Cerebellar cortex (tissue), 1 donor: ENCODE measurements around the gene TTLL10.
"Not testable (repeated sequence)": the region's sequence is repeated elsewhere in the genome, so short reads cannot be mapped to it uniquely, and the experiment has no call there.

Source experiments
- DNase-seq: peaks from one replicate; pipeline ENCODE4 v3.0.0-alpha.2; 2015; ENCODE audit warnings: low spot score

Gene TTLL10

DNA sequence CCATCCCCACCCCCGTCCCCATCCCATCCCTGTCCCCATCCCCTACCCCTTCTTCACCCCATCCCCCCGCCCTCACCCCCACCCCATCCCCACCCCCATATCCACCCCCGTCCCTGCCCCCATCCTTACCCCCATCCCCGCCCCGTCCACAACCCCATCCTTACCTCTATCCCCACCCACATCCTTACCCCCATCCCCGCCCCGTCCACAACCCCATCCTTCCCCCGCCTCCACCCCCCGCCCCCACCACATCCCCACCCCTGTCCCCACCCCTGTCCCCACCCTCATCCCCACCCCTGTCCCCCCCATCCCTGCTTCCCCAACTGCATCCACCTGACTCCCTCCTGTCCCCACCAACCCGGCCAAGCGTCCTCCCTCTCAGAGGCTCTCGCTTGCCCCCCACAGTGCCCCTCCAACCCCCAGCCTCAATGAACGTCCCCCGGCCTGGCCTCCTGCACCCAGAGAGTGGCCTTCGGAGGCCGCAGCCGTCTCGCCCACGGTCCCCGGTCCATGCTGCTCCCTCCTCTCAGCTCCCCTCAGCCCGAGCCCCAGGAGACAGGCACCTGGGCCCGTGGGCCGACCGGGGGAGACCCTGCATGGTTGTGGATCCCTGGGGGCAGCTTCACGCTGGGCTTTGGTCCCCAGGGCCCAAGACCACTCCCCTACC lies 32.3 kb upstream of the TTLL10 start:
- DNase-seq, result no peak

GRCh38 chr1:1141911-1142250 lies 31.8 kb upstream of the TTLL10 start:
- DNase-seq, result no peak

- not testable (repeated sequence) for DNase-seq
These were observed 31.3 kb upstream of the TTLL10 start for GRCh38 chr1:1142352-1142751.

- DNase-seq, result no peak
These were observed 30.8 kb upstream of the TTLL10 start for GRCh38 chr1:1142844-1143243.

GRCh38 chr1:1143636-1144035 lies 30.0 kb upstream of the TTLL10 start:
- DNase-seq, result no peak

DNA sequence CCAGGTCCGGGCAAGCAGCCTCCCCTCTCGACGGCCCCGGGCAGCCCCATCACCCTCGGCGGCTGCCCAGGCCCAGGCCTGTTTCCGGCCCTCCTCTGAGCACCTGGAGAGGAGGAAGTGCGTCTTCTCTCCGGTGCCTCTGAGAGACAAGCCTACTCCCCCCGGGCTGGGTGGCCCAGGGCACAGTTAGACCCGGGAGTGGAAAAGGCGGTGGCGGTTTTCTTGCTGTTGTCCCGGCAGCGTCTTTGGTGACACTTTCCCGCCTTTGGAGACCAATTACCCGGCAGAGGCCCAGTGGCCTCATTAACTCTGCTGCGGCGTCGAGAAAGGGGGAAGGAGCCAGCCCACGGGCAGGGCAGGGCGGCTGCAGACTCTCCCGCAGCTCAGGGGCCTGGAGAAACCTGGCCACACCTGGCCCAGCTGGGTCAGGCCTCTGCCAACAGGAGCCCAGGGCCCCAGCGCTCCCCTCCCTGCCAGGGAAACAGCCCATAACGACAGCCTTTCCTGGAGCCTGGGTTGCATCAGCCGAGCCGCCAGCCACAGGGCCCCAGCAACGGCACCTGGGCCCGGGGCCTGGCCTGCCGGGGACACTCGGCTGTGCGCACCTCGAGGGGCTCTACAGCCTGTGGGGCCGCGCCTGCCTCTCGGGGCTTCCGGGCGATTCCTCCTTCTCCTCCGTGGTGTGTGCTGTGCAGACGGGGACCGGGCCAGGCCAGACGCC lies 29.4 kb upstream of the TTLL10 start:
- DNase-seq, result no peak

GRCh38 chr1:1144843-1145546 lies 28.7 kb upstream of the TTLL10 start:
- DNase-seq, result no peak

DNA sequence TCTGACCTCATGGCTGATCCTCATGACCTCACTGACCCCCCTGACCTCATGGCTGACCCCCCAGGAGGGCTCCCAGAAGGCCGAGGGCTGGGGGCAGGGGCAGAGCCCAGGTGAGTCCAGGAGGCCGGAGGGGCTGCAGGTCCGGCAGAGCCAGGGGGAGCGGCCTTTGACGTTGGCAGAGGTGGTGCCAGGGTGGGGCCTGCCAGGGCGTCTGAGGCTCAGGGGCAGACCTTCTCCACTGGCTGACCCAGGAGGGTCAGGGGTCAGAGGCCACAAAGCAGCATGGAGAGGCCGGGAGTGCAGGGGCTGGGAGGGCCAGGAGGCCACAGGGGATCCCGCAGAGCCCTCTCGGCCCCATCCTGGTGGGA lies 28.1 kb upstream of the TTLL10 start:
- DNase-seq, result no peak

GRCh38 chr1:1146026-1146425 lies 27.7 kb upstream of the TTLL10 start:
- no peak for DNase-seq

DNA sequence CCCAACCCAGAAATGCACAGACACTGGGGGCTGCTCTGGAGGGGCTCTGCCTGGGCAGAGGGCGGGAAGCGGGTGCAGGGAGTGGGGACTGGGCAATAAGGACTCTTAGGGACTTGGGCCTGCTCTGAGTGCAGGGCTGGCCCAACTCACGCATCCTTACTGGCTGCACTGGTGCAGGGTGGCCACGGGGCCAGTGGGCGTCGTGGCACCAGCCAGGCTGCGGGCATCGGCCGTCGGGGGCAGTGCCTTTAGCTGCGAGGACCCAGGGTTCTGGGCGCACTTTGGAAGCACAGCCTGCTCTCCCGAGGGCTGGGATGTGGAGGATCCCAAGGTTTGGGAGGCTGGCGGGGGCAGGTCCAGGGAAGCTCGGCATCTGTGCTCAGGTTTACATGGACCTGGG lies 27.1 kb upstream of the TTLL10 start:
- DNase-seq, result no peak

DNA sequence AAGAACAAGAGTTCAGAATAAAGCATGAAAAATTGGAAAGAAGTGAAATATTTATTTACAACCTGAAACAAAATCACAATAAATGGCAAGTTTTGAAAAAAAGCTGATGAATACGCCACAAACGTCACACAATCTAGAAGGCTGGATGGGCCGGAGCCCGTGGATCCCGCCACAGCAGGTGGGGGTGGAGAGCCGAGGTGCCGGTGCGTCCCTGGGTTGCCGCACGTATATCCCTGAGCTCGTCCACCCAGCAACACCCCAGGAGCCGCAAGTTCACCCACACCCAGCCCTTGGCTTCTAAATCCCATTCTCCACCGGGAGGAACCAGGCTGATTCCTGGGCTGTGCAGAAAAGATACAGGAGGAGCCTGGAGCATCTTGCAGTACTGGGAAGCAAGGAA lies 25.6 kb upstream of the TTLL10 start:
- DNase-seq, result no peak

DNA sequence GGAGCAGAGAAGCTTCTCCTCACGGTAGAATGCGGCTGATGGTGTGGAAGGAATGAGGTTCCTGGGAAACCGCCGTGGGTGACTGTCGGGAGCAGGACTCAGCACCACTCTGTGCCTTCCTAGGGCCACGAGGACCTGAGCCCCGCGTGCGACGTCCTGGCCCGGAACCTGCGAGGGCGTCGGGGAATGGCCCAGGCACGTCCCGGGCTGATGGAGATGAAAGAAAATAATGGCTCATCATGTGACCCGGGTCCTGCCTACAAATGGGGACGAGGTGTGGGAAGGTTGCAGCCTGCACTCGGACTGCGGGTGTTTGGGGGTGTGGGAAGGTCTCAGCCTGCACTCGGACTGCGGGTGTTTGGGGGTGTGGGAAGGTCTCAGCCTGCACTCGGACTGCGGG lies 25.1 kb upstream of the TTLL10 start:
- no peak for DNase-seq

GRCh38 chr1:1149416-1149815 lies 24.3 kb upstream of the TTLL10 start:
- DNase-seq, result no peak

DNA sequence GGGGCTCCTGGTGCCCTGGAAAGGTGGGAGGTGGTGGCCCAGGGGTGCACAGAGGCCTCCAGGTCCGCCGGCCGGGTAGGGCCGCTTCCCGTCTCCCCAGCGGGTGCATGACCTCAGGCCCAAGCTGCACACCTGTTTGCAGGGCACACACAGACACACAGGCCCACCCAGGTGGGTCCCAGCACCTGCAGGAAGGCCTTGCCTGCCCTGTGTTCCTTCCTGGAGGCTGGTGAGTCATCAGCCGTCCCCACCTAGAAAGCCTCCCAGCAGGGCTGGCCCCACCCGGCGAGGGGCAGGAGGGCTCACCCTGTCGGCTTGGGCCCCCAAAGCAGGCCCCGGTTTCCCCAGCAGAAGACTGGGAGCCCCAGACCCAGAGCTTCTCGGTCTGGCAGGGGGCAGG lies 23.6 kb upstream of the TTLL10 start:
- no peak for DNase-seq

DNA sequence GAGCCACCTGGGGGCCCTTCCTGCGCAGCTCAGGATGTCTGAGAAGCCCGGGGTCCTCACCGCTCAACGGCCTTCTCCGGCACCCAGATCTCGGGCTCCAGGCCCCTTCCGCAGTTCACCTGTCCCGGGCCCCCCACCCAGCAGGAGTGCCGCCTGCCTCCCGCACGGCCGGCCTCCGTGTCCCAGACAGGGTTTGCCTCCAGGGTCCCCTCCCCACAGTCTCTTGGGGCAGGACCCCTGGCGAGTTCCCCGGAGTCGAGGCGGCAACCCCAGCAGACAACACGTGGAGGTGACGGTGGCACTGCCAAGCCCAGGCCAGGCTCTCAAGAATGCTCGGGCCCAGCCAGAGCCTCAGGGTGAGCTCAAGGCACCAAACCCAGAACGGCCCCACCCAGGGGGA lies 22.4 kb upstream of the TTLL10 start:
- DNase-seq, result no peak

DNA sequence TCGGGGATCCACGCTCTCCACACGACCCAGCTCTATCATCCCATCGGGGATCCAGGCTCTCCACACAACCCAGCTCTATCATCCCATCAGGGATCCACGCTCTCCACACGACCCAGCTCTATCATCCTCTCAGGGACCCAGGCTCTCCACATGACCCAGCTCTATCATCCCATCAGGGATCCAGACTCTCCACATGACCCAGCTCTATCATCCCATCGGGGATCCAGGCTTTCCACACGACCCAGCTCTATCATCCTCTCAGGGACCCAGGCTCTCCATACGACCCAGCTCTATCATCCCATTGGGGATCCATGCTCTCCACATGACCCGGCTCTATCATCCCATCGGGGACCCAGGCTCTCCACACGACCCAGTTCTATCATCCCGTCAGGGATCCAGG lies 21.2 kb upstream of the TTLL10 start:
- not testable (repeated sequence) for DNase-seq

- not testable (repeated sequence) for DNase-seq
These were observed 20.5 kb upstream of the TTLL10 start for GRCh38 chr1:1153215-1153614.

DNA sequence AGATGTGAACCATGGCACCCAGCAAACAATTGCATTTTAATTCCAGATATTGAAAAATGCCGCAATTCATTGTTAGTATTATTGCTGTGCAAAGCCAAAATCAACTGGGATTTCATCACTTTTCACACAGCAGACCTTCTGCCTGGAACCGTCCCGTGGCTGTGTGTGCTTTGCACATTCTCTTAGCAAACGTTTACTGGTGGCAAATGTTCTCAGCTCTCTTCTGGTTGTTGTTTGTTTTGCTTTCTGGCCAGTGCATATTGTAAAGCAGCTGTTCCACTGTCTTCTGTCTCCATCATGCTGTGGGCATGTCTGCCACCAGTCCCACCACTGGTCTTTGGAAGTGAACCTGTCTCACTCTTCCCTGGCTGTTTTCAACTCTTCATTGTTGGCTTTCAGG lies 19.8 kb upstream of the TTLL10 start:
- DNase-seq, result no peak

- no peak for DNase-seq
These were observed 18.4 kb upstream of the TTLL10 start for GRCh38 chr1:1155258-1155657.

DNA sequence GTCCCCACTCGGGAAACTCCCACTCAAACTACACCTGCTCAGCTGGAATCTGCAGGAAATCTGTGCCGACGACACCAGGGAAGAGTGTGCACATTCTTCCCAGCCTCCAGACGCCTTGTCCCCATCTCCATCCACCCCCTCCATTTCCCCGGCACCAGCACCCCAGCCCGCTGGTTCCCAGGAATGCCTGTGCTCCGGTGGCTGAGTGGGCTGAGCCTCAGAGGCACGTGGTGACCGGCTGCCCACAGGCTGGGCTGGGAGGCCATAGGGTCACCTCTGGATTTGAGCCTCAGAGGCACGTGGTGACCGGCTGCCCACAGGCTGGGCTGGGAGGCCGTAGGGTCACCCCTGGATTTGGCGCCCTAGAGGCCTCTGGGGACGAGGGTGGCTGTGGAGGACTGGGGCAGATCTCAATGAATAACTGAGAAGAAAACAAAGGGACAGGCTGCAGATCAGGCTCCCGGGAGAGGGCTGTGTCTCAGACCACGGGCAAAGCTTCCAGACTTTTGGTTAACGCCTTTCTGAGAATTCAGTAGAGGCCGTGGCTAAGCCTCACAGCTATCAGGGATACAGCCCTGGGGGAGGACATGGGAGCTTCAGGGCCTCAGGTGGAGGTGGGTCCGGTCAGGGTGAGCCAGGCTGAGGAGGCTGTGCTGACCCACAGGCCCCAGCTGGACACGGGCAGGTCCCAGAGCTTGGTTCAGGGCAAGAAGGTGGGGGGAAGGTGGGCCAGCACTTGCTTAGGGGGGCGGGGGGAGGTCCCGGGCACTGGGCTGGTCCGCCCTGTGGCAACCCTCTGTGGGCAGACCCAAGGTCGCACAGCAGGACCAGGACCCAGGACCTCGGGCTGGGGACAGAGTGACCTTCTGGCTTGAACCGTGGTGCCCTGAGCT lies 17.3 kb upstream of the TTLL10 start:
- DNase-seq, result no peak

DNA sequence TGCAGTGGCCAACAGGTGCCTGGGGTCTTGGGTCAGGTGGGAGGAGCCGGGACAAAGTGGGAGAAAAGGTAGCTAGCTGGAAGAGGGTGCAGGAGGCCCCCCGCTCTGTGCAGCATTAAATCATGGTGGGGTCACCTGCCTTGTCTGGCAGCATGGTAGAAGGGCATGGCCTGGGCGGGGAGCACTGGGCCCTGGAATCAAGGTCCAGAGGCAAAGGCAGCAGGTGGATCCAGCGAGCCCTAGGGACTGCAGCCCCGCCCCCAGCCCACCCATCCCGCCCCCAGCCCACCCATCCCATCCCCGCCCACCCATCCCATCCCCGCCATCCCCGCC lies 16.7 kb upstream of the TTLL10 start:
- no peak for DNase-seq

DNA sequence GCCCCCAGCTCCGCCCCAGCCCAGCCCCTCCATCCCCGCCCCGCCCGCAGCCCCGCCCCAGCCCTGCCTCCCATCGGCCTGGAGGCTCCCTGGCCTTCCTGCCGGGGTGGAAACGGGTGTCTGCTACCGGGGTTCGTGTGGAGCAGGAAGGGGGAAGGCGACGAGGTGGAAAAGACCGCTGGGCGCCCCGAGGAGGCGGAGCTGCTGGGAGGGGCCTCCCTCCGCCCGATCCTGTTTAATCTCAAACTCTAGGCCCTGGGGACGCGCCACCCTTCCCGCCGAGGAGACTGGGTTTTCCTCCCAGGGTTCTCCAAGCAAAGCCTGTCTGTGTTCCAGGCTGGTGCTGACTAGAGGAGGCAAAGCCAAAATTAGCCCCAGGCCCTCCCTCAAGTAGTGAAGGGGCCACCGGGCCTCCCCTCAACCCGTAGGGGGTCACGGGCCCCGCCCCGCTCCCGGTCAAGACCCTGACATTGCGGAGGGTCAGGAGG lies 16.2 kb upstream of the TTLL10 start:
- DNase-seq, result peak; percentile 44
